Breast epithelium (tissue), 4 donors: Measurements from ENCODE around the gene SPP2. TPM values are rescaled to one million over a fixed set of nuclear protein-coding genes. Genes with fewer than 3 reads are reported as not detected.

ENCODE experiments used
- DNase-seq, 2 donors: peaks; one replicate each; pipeline ENCODE4 v3.0.0-alpha.2; 2019; ENCODE audit warnings: low spot score in 2 of 2
- H3K27ac ChIP-seq, 2 donors: fragments of 200-600 bp; sonication (generic) in 1 of 2; one replicate each; pipeline ENCODE4 v1.5.1; 2016 to 2019; ENCODE audit warnings: mild to moderate bottlenecking in 1 of 2
- H3K27me3 ChIP-seq, 2 donors: fragments of 200-600 bp; sonication (generic) in 1 of 2; one replicate each; pipeline versions ENCODE4 v1.5.1 to v1.6.0; 2017 to 2019; ENCODE audit warnings: control low read depth in 1 of 2, mild to moderate bottlenecking in 1 of 2
- H3K36me3 ChIP-seq: fragments of 200-600 bp; one replicate; pipeline ENCODE4 v1.5.1; 2019
- H3K4me1 ChIP-seq, 2 donors: fragments of 200-600 bp; sonication (generic); one replicate each; pipeline ENCODE4 v1.5.1; 2016 to 2019; ENCODE audit warnings: control low read depth in 1 of 2
- H3K4me3 ChIP-seq, 3 donors: fragments of 200-600 bp; sonication (generic); 1 replicate in 2 of 3; 2 replicates in 1 of 3; pipeline ENCODE4 v1.5.1; 2016 to 2019; ENCODE audit warnings: mild to moderate bottlenecking in 3 of 3, moderate library complexity in 2 of 3
- H3K9me3 ChIP-seq, 2 donors: fragments of 200-600 bp; sonication (generic) in 1 of 2; one replicate each; pipeline ENCODE4 v1.5.1; 2016 to 2019; ENCODE audit warnings: control low read depth in 1 of 2
- CTCF ChIP-seq, 3 donors: fragments of 450-650 bp; IDR thresholded peaks; one replicate each; pipeline ENCODE4 v1.5.1; 2016 to 2017; ENCODE audit warnings: antibody characterized with exemption in 3 of 3, mild to moderate bottlenecking in 3 of 3, moderate library complexity in 3 of 3
- POLR2A ChIP-seq: fragments of 450-650 bp; IDR thresholded peaks from one replicate; pipeline ENCODE4 v1.6.1; 2016; ENCODE audit warnings: antibody characterized with exemption, mild to moderate bottlenecking, moderate library complexity
- POLR2AphosphoS5 ChIP-seq, 3 donors: sonication (generic); formaldehyde crosslinking; IDR thresholded peaks; one replicate each; pipeline ENCODE4 v1.6.1; 2017; ENCODE audit warnings: antibody characterized with exemption in 3 of 3
- intact Hi-C: fragments of 100-400 bp; cut with DNase I; formaldehyde crosslinking; loops from one replicate; pipeline ENCODE4 v1.15.1; 2023; ENCODE audit warnings: low total_unique reads
- total RNA-seq, 3 donors: library from RNA; depleted of rRNA; stranded (reverse); fragments of >200 nt; gene quantifications; one replicate each; pipeline ENCODE4 v1.1.0, GENCODE V29; 2016

The SPP2 gene
- total RNA-seq, 3 donors from 2014 or later = not detected

- Histone ChIP-seq H3K36me3 (no peaks in the 10 kb centered on the region), H3K4me3 (no peak overlapping the region), H3K27me3 (no peaks in the 10 kb centered on the region), H3K9me3 (no peaks in the 10 kb centered on the region), H3K4me1 (no peaks in the 10 kb centered on the region), H3K27ac (no peak overlapping the region)
- intact Hi-C loops = no loop called here
- DNase-seq = no peak
- TF ChIP-seq POLR2A = no peak
- TF ChIP-seq POLR2AphosphoS5 (IDR thresholded peaks at IDR 0.05) = no peak
- no peak for TF ChIP-seq CTCF (IDR thresholded peaks at IDR 0.05)
Observed at GRCh38 chr2:234109321-234109720, 58.8 kb downstream of the SPP2 start.

GRCh38 chr2:234110219-234110618 lies 59.7 kb downstream of the SPP2 start:
- Histone ChIP-seq H3K27ac (no peak overlapping the region), H3K36me3 (no peaks in the 10 kb centered on the region), H3K4me3 (no peak overlapping the region), H3K9me3 (no peaks in the 10 kb centered on the region), H3K27me3 (no peaks in the 10 kb centered on the region), H3K4me1 (no peaks in the 10 kb centered on the region)
- TF ChIP-seq POLR2A = no peak
- no peak for TF ChIP-seq POLR2AphosphoS5 (IDR thresholded peaks at IDR 0.05)
- no peak for TF ChIP-seq CTCF (IDR thresholded peaks at IDR 0.05)
- no peak for DNase-seq
- intact Hi-C loops = no loop called here

- no peak for DNase-seq
- H3K4me3 ChIP-seq = no peak overlapping the region
- no peaks in the 10 kb centered on the region for H3K36me3 ChIP-seq
- H3K27me3 ChIP-seq = no peaks in the 10 kb centered on the region
- no peaks in the 10 kb centered on the region for H3K4me1 ChIP-seq
- intact Hi-C loops = no loop called here
- no peak for TF ChIP-seq POLR2AphosphoS5 (IDR thresholded peaks at IDR 0.05)
- TF ChIP-seq CTCF (IDR thresholded peaks at IDR 0.05) = no peak
- no peak for TF ChIP-seq POLR2A
- H3K27ac ChIP-seq = no peak overlapping the region
- no peaks in the 10 kb centered on the region for H3K9me3 ChIP-seq
Observed at GRCh38 chr2:234111523-234111922, 61.0 kb downstream of the SPP2 start.

- DNase-seq = no peak
- H3K36me3 ChIP-seq = no peaks in the 10 kb centered on the region
- H3K27me3 ChIP-seq = no peaks in the 10 kb centered on the region
- H3K27ac ChIP-seq = no peak overlapping the region
- H3K4me3 ChIP-seq = no peak overlapping the region
- H3K4me1 ChIP-seq = no peaks in the 10 kb centered on the region
- intact Hi-C loops = no loop called here
- TF ChIP-seq CTCF (IDR thresholded peaks at IDR 0.05) (no peak), POLR2A (no peak), POLR2AphosphoS5 (IDR thresholded peaks at IDR 0.05) (no peak)
- no peaks in the 10 kb centered on the region for H3K9me3 ChIP-seq
Observed at GRCh38 chr2:234116010-234116409, 65.5 kb downstream of the SPP2 start.

GRCh38 chr2:234121999-234122398 lies 71.5 kb downstream of the SPP2 start:
- no peaks in the 10 kb centered on the region for H3K27me3 ChIP-seq
- no peaks in the 10 kb centered on the region for H3K9me3 ChIP-seq
- no peaks in the 10 kb centered on the region for H3K36me3 ChIP-seq
- H3K4me3 ChIP-seq = no peak overlapping the region
- no peak overlapping the region for H3K27ac ChIP-seq
- TF ChIP-seq POLR2AphosphoS5 (IDR thresholded peaks at IDR 0.05) (no peak), POLR2A (no peak), CTCF (IDR thresholded peaks at IDR 0.05) (no peak)
- no peaks in the 10 kb centered on the region for H3K4me1 ChIP-seq
- intact Hi-C loops = no loop called here
- DNase-seq = no peak
